A549 (cell line): Measurements from ENCODE around the gene ARPC1A. TPM values are rescaled to one million over a fixed set of nuclear protein-coding genes. Genes with fewer than 3 reads are reported as not detected.
"Not testable (repeated sequence)": the region's sequence is repeated elsewhere in the genome, so short reads cannot be mapped to it uniquely, and the experiment has no call there.

Experiments used
- ATAC-seq, 2 experiments: fragments of 200-7000 bp in 1 of 2; fragments of >200 bp in 1 of 2; cut with Nextera tagmentation in 1 of 2; cut with Tn5 transposase in 1 of 2; 3 replicates each; pipeline versions ENCODE4 v1.8.0 to v1.9.1; 2018 to 2020; ENCODE audit warnings: mild to moderate bottlenecking in 1 of 2, moderate library complexity in 1 of 2
- CTCF ChIA-PET: fragments of 300-600 bp; sonication (Branson Sonifier 250); formaldehyde crosslinking; extraction: SDS; loops from one replicate; lab custom pipeline; 2021; ENCODE audit warnings: antibody characterized with exemption, inconsistent platforms; lab: Yijun Ruan, JAX
- POLR2A ChIA-PET: fragments of 350-600 bp; formaldehyde crosslinking; extraction: SDS; loops from one replicate; lab custom pipeline; 2021; ENCODE audit warnings: antibody characterized with exemption, inconsistent platforms; lab: Yijun Ruan, JAX
- DNase-seq, 2 experiments: peaks; one replicate each; pipeline versions ENCODE4 v3.0.0 to v3.0.0-alpha.2; 2011 to 2016; ENCODE audit warnings: low read depth in 1 of 2, low spot score in 1 of 2
- FAIRE-seq: peaks from 2 replicates; lab custom pipeline; 2011; peaks lifted over from hg19 to GRCh38; lab: Jason Lieb, UNC
- H3K27ac ChIP-seq, 2 experiments: fragments of >200 bp; sonication (Bioruptor Twin); formaldehyde crosslinking; 3 replicates each; pipeline ENCODE4 v1.5.1; 2016 to 2017
- H3K4me1 ChIP-seq: fragments of >200 bp; sonication (Bioruptor Twin); formaldehyde crosslinking; 3 replicates; pipeline ENCODE4 v1.6.1; 2016
- H3K4me2 ChIP-seq: fragments of >200 bp; sonication (Bioruptor Twin); formaldehyde crosslinking; 3 replicates; pipeline ENCODE4 v1.6.1; 2016
- H3K4me3 ChIP-seq: fragments of >200 bp; sonication (Bioruptor Twin); formaldehyde crosslinking; 3 replicates; pipeline ENCODE4 v1.5.1; 2016
- H3K9me3 ChIP-seq: fragments of >200 bp; sonication (Bioruptor Twin); formaldehyde crosslinking; 3 replicates; pipeline ENCODE4 v1.6.1; 2016
- ATOH8 ChIP-seq: fragments of 250-450 bp; sonication (Bioruptor Pico); IDR thresholded peaks from 2 replicates; pipeline ENCODE4 v1.5.0; 2020; ENCODE audit warnings: low read depth, mild to moderate bottlenecking, moderate library complexity
- BHLHE40 ChIP-seq: IDR thresholded peaks from 2 replicates; pipeline ENCODE4 v1.6.1; 2012; ENCODE audit warnings: low read depth, low read length, inconsistent platforms
- CHD2 ChIP-seq: fragments of 150-350 bp; IDR thresholded peaks from 2 replicates; pipeline ENCODE4 v1.6.1; 2014; ENCODE audit warnings: low read length; ENCODE audit not compliant: partially characterized antibody
- CHD4 ChIP-seq: fragments of 200-600 bp; sonication (generic); IDR thresholded peaks from 2 replicates; pipeline ENCODE4 v1.6.1; 2016; ENCODE audit warnings: antibody characterized with exemption, mild to moderate bottlenecking, borderline replicate concordance
- EP300 ChIP-seq, 2 experiments: fragments of >200 bp; sonication (Bioruptor Twin); formaldehyde crosslinking; IDR thresholded peaks; 2 replicates in 1 of 2; 3 replicates in 1 of 2; pipeline ENCODE4 v1.6.1; 2016 to 2017
- FOSB ChIP-seq: fragments of 250-450 bp; sonication (Bioruptor Pico); IDR thresholded peaks from 2 replicates; pipeline ENCODE4 v1.5.0; 2020; ENCODE audit warnings: mild to moderate bottlenecking, moderate library complexity
- HDAC2 ChIP-seq: fragments of 200-600 bp; sonication (generic); IDR thresholded peaks from 2 replicates; pipeline ENCODE4 v1.6.1; 2016
- HOXA7 ChIP-seq: fragments of 250-450 bp; sonication (Bioruptor Pico); IDR thresholded peaks from 2 replicates; pipeline ENCODE4 v1.5.0; 2020; ENCODE audit warnings: mild to moderate bottlenecking, moderate library complexity
- HOXB13 ChIP-seq: fragments of 250-450 bp; sonication (Bioruptor Pico); IDR thresholded peaks from 2 replicates; pipeline ENCODE4 v1.5.0; 2020; ENCODE audit warnings: low read depth, mild to moderate bottlenecking, moderate library complexity
- HOXB5 ChIP-seq: fragments of 250-450 bp; sonication (Bioruptor Pico); IDR thresholded peaks from 2 replicates; pipeline ENCODE4 v1.5.0; 2020; ENCODE audit warnings: mild to moderate bottlenecking, moderate library complexity
- KDM1A ChIP-seq: fragments of 200-600 bp; sonication (generic); IDR thresholded peaks from 2 replicates; pipeline ENCODE4 v1.6.1; 2016; ENCODE audit warnings: low read depth, mild to moderate bottlenecking
- MAFK ChIP-seq: fragments of 450-650 bp; IDR thresholded peaks from 2 replicates; pipeline ENCODE4 v1.6.1; 2014; ENCODE audit not compliant: partially characterized antibody
- MAX ChIP-seq: IDR thresholded peaks from 2 replicates; pipeline ENCODE4 v1.6.1; 2012
- MAZ ChIP-seq: fragments of 150-350 bp; IDR thresholded peaks from 2 replicates; pipeline ENCODE4 v1.6.1; 2014; ENCODE audit warnings: antibody characterized with exemption, low read depth, low read length, borderline replicate concordance
- NPAS2 ChIP-seq: fragments of 250-450 bp; sonication (Bioruptor Pico); IDR thresholded peaks from 2 replicates; pipeline ENCODE4 v1.8.0; 2022; ENCODE audit warnings: mild to moderate bottlenecking, moderate library complexity, borderline replicate concordance
- NR3C1 ChIP-seq: fragments of >200 bp; sonication (Bioruptor Twin); formaldehyde crosslinking; IDR thresholded peaks from 3 replicates; pipeline ENCODE4 v1.6.1; 2017
- PBX3 ChIP-seq: IDR thresholded peaks from 2 replicates; pipeline ENCODE4 v1.6.1; 2012
- PHF8 ChIP-seq: fragments of 200-600 bp; sonication (generic); IDR thresholded peaks from 2 replicates; pipeline ENCODE4 v1.6.1; 2016; ENCODE audit warnings: low read depth, mild to moderate bottlenecking, antibody characterized with exemption, moderate library complexity, borderline replicate concordance
- POLR2AphosphoS2 ChIP-seq: conservative IDR thresholded peaks from 2 replicates; pipeline ENCODE4 v1.6.1; 2012; ENCODE audit warnings: low read length, improper control_type of control experiment, inconsistent platforms
- RARB ChIP-seq: fragments of 250-450 bp; sonication (Bioruptor Pico); IDR thresholded peaks from 2 replicates; pipeline ENCODE4 v1.8.0; 2021; ENCODE audit warnings: mild to moderate bottlenecking, moderate library complexity
- RFX5 ChIP-seq: fragments of 450-650 bp; IDR thresholded peaks from 2 replicates; pipeline ENCODE4 v1.7.1; 2014; ENCODE audit warnings: antibody characterized with exemption, mild to moderate bottlenecking, moderate library complexity
- SMC3 ChIP-seq: fragments of >200 bp; sonication (Bioruptor Twin); formaldehyde crosslinking; IDR thresholded peaks from 3 replicates; pipeline ENCODE4 v1.6.1; 2018; ENCODE audit warnings: inconsistent platforms
- TP53 ChIP-seq: fragments of 250-450 bp; sonication (Bioruptor Pico); IDR thresholded peaks from 2 replicates; pipeline ENCODE4 v1.5.0; 2021; ENCODE audit warnings: mild to moderate bottlenecking, moderate library complexity
- ZC3H11A ChIP-seq: fragments of 450-650 bp; IDR thresholded peaks from 2 replicates; pipeline ENCODE4 v1.6.1; 2014; ENCODE audit warnings: antibody characterized with exemption, mild to moderate bottlenecking
- ZFP36 ChIP-seq: fragments of 450-650 bp; IDR thresholded peaks from 2 replicates; pipeline ENCODE4 v1.6.1; 2014; ENCODE audit warnings: borderline replicate concordance; ENCODE audit not compliant: partially characterized antibody
- ZNF302 ChIP-seq: fragments of 250-450 bp; sonication (Bioruptor Pico); IDR thresholded peaks from 2 replicates; pipeline ENCODE4 v1.9.0; 2021; ENCODE audit warnings: inconsistent platforms, mild to moderate bottlenecking, moderate library complexity
- WGBS: methylation state at CpG from one replicate; pipeline ENCODE4 v1.1.6; 2017; ENCODE audit errors: missing lambda C conversion rate; 5-methylcytosine and 5-hydroxymethylcytosine counted together
- polyA plus RNA-seq, 4 experiments: library from polyadenylated mRNA; depleted of rRNA in 3 of 4; stranded (reverse); fragments of >200 nt; fragmentation: RNase III in 1 of 4; extraction: RNeasy Plus Mini Kit Qiagen cat#74134 plus additional on column Dnase treatment in 1 of 4; gene quantifications; 2 replicates in 3 of 4; 3 replicates in 1 of 4; pipeline ENCODE4 v1.2.3, GENCODE V29; 2011 to 2017

Gene ARPC1A
- polyA plus RNA-seq, 2 of the 4 experiments (the other 2 are of a cell fraction), result 116 to 120 TPM

GRCh38 chr7:99314504-99314903, 11.2 kb upstream of the ARPC1A start:
- 75% methylated on average over 7 of the region's 7 CpGs for WGBS
- no peak for FAIRE-seq
- H3K27ac ChIP-seq, result no peak overlapping the region
- ChIA-PET POLR2A (interaction anchor here (0.6 kb wide), 1 partner anchor 71 kb away, joined by 3 read pairs; no protein-coding TSS in a partner anchor), CTCF (interaction anchor here (0.6 to 10.3 kb wide), 12 partner anchors 12 to 275 kb away, joined by 3 to 197 read pairs (median 8); partner anchors contain the start of gene ARPC1A)
- TF ChIP-seq RFX5, result no peak
- no peak for TF ChIP-seq POLR2AphosphoS2
- TF ChIP-seq BHLHE40, result no peak
- no peak for TF ChIP-seq MAX
- TF ChIP-seq SMC3, result no peak
- TF ChIP-seq PBX3, result no peak
- no peak for TF ChIP-seq ZC3H11A
- no peak for TF ChIP-seq KDM1A
- no peak for TF ChIP-seq ZFP36
- no peak for TF ChIP-seq HOXB5 (CRISPR knock-in tag)
- TF ChIP-seq NPAS2, result no peak
- no peak for TF ChIP-seq ZNF302 (CRISPR knock-in tag)
- TF ChIP-seq HDAC2, result no peak
- no peak for TF ChIP-seq EP300 (IDR thresholded peaks at IDR 0.05)
- H3K4me3 ChIP-seq, result no peak overlapping the region
- peak in 1 of 2 experiments; percentile 20 for DNase-seq
- ATAC-seq, result peak in 1 of 2 experiments; percentile 16; a peak in 1 of 6 replicates
- no peaks in the 10 kb centered on the region for H3K4me1 ChIP-seq
- peaks cover 16% of the 10 kb centered on the region for H3K9me3 ChIP-seq
- H3K4me2 ChIP-seq, result no peak overlapping the region

GRCh38 chr7:99320371-99320770, 5.3 kb upstream of the ARPC1A start:
- ATAC-seq (no peak), DNase-seq (no peak), FAIRE-seq (no peak)
- WGBS, result 85% methylated on average over 4 of the region's 4 CpGs
- TF ChIP-seq HOXB5 (CRISPR knock-in tag) (no peak), ZFP36 (no peak), ZC3H11A (no peak), NR3C1 (no peak), PBX3 (no peak), PHF8 (no peak), MAZ (no peak), TP53 (CRISPR knock-in tag) (no peak)
- Histone ChIP-seq H3K4me2 (no peak overlapping the region), H3K4me3 (no peak overlapping the region), H3K4me1 (peaks cover 4% of the 10 kb centered on the region), H3K27ac (no peak overlapping the region), H3K9me3 (no peaks in the 10 kb centered on the region)
- POLR2A ChIA-PET, result no interaction called here
- CTCF ChIA-PET, result interaction anchor here (1.0 to 3.0 kb wide), 6 partner anchors 8 to 281 kb away, joined by 3 to 19 read pairs (median 6); no protein-coding TSS in a partner anchor

GRCh38 chr7:99322659-99323058, 3.0 kb upstream of the ARPC1A start:
- CTCF ChIA-PET, result interaction anchor here (0.7 to 8.6 kb wide), 2 partner anchors 10 to 156 kb away, joined by 3 to 56 read pairs; no protein-coding TSS in a partner anchor
- H3K4me1 ChIP-seq, result peaks cover 15% of the 10 kb centered on the region
- POLR2A ChIA-PET, H3K4me3 ChIP-seq, H3K27ac ChIP-seq, FAIRE-seq, H3K4me2 ChIP-seq, DNase-seq, H3K9me3 ChIP-seq, ATAC-seq: not testable (repeated sequence)
- 94% methylated on average over 6 of the region's 6 CpGs for WGBS

GRCh38 chr7:99324559-99324958, 1.1 kb upstream of the ARPC1A start:
- peak overlapping the region; percentile 70 for H3K4me3 ChIP-seq
- H3K4me2 ChIP-seq, result peak overlapping the region; percentile 95
- peaks cover 28% of the 10 kb centered on the region for H3K4me1 ChIP-seq
- H3K27ac ChIP-seq, result peak overlapping the region; percentile 96 to 97; a peak in 5 of 6 replicates
- ChIA-PET CTCF (interaction anchor here (1.7 to 8.6 kb wide), 2 partner anchors 12 to 284 kb away, joined by 4 to 56 read pairs; no protein-coding TSS in a partner anchor), POLR2A (no interaction called here)
- ATAC-seq, result no peak
- DNase-seq, result no peak
- WGBS, result 98% methylated on average over 14 of the region's 14 CpGs
- no peak for FAIRE-seq
- TF ChIP-seq CHD2 (no peak), FOSB (CRISPR knock-in tag) (no peak), CHD4 (no peak), RARB (no peak), HOXA7 (no peak), ZC3H11A (no peak), MAFK (no peak), HOXB13 (CRISPR knock-in tag) (no peak), PHF8 (no peak), ATOH8 (CRISPR knock-in tag) (no peak)
- H3K9me3 ChIP-seq, result no peaks in the 10 kb centered on the region
